C4-2B (cell line): ENCODE results near the gene SHISA9.

Experiments used
- H3K27ac ChIP-seq: fragments of 450-650 bp; 2 replicates; pipeline ENCODE4 v1.5.1; 2017
- ZFX ChIP-seq: fragments of 450-650 bp; IDR thresholded peaks from 2 replicates; pipeline ENCODE4 v1.6.1; 2017
- TF ChIP-seq, protein P1 (sequence below): fragments of 450-650 bp; conservative IDR thresholded peaks from 2 replicates; pipeline ENCODE4 v1.5.1; 2017; ENCODE audit warnings: mild to moderate bottlenecking

SHISA9 gene

DNA sequence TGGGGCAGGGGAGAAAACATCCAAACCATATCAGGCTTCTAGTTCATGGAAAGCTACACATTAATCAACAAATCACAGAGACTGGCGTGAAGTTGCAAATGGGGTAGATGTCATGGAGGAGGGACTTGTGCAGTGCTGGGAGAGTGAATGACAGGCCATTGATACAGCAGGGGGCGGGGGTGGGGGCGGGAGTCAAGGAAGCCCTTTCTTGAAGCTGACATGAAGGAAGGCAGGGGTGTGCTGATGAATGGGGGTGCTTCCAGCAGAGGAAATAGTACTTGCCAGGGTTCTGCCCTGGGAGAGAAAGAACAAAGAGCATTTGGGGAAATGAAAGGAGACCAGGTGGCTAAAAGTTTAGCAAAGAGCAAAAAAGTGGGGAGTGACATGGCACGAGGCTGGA, 269.9 kb downstream of the SHISA9 start:
- TF ChIP-seq ZFX: no peak
- TF ChIP-seq, protein P1, sequence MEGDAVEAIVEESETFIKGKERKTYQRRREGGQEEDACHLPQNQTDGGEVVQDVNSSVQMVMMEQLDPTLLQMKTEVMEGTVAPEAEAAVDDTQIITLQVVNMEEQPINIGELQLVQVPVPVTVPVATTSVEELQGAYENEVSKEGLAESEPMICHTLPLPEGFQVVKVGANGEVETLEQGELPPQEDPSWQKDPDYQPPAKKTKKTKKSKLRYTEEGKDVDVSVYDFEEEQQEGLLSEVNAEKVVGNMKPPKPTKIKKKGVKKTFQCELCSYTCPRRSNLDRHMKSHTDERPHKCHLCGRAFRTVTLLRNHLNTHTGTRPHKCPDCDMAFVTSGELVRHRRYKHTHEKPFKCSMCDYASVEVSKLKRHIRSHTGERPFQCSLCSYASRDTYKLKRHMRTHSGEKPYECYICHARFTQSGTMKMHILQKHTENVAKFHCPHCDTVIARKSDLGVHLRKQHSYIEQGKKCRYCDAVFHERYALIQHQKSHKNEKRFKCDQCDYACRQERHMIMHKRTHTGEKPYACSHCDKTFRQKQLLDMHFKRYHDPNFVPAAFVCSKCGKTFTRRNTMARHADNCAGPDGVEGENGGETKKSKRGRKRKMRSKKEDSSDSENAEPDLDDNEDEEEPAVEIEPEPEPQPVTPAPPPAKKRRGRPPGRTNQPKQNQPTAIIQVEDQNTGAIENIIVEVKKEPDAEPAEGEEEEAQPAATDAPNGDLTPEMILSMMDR: no peak
- H3K27ac ChIP-seq: no peak overlapping the region

DNA sequence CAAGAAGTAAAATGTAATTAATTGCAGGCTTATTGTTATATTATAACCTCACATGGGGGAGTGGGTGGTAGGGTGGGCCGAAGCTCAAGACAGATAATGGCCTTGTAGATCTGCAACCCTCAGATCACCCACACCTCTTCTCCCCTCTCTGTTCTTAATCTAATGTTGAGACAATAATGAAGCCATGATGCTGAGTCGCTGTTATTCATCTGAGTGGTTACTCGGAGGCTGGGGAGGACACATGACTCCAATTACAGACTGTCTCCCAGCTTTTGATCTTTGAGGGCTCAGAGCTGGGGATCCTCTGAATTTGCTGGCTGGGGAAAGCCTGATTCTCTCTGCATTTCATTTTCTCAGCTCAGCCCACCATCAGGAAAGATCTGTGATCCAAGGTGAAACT, 275.3 kb downstream of the SHISA9 start:
- TF ChIP-seq, protein P1: no peak
- TF ChIP-seq ZFX: no peak
- no peak overlapping the region for H3K27ac ChIP-seq

DNA sequence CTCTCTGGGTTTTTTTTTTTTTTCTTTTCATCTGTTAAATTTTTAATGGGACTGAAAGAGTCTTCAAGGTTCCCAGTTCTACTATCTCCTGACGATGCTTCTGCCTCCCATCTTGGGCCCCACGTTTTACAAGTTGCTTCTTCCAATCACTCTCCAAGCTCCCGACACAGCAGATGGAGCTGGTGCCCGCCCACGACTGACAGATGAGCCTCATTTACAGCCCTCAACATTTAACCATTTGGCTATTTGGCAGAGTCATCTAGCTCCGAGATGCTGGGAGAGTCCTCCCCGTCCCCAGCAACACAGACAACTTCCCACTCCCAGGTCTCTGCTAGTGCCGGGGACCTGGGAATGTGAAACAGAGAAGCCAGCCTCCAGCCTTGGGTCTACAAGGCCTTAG, 276.9 kb downstream of the SHISA9 start:
- H3K27ac ChIP-seq: no peak overlapping the region
- TF ChIP-seq, protein P1: no peak
- TF ChIP-seq ZFX: no peak

DNA sequence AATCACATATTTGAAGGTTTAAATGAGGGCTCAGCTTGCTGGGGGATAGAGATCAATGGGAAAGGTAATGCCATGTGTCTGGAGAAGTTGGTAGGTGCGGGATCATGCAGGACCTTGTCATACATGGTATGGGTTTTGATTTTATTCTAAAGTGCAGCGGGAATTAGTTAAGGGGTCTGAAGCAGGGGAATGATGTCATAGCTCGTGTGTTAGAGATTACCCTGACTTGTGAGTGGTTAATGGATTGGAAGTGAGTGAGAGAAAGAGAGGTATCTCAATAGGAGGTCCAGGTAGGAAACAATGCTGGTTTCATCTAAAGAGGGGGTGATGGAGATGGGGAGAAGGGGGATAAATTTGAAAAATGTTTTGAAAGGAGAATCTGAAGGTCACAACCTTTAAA, 280.0 kb downstream of the SHISA9 start:
- TF ChIP-seq, protein P1: no peak
- no peak for TF ChIP-seq ZFX
- no peak overlapping the region for H3K27ac ChIP-seq

DNA sequence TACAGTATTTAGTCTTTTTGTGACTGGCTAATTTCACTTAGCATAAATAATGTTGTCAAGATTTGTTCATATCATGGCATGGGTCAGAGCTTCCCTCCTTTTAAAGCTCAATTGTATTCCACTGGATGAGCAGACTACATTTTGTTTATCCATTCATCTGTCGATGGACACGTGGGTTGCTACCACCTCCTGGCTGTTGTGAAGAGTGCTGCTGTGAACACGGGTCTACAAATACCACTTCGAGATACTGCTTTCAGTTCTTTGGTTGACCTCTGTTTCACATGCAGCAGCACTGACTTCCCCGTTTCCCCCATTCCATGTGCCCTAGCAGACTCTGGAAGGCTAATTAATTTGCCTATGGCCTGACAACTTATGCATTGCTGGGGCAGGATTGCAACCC, 285.4 kb downstream of the SHISA9 start:
- TF ChIP-seq ZFX: no peak
- TF ChIP-seq, protein P1: no peak
- H3K27ac ChIP-seq: no peak overlapping the region

DNA sequence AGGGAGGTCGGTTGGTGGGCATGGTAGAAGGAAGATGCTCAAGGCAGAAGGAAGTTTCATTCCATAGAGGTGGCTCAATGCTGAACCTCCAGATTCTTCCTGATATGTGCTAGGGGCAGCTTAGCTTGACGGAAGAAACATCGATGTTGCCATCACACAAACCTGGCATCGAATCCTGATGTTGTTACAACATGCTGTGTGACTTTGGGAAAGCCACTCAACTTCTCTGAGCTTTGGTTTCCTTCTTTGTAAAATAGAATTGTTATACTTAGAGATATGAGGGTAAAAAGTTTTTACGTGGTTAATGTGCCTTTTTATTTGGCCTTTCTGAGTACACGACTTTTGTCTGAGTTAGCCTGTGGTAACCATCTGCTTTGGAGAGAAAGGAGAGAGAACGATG, 287.9 kb downstream of the SHISA9 start:
- no peak overlapping the region for H3K27ac ChIP-seq
- no peak for TF ChIP-seq ZFX
- TF ChIP-seq, protein P1: no peak

DNA sequence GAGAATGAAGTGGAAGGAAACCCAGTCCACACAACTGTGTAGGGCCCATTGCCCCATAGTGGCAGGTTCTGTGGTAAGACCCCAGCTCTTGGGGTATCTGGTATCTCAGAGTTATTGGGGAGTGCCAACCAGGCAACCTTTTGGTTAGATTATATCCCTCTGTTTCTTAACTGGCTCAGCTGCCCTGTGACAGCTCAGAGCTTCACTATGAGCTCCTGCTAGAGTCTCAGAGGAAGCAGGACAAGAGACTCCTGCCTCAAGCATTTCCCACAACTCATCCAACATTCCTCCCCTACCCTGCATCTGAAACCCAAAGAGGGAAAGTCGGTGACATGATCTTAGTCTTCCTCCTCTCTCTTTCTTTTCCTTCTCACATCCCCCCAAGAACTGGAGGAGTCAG, 292.3 kb downstream of the SHISA9 start:
- TF ChIP-seq, protein P1: no peak
- no peak for TF ChIP-seq ZFX
- no peak overlapping the region for H3K27ac ChIP-seq
